ENCODE data around the gene UBE2V1. TPM values are rescaled to one million over a fixed set of nuclear protein-coding genes. Genes with fewer than 3 reads are reported as not detected.

The UBE2V1 gene
- total and polyA plus RNA-seq, 2 of the 13 experiments (the other 11 are each of a cell fraction or from before 2014, with no cell fraction given) = 81.3 to 132 TPM

DNA sequence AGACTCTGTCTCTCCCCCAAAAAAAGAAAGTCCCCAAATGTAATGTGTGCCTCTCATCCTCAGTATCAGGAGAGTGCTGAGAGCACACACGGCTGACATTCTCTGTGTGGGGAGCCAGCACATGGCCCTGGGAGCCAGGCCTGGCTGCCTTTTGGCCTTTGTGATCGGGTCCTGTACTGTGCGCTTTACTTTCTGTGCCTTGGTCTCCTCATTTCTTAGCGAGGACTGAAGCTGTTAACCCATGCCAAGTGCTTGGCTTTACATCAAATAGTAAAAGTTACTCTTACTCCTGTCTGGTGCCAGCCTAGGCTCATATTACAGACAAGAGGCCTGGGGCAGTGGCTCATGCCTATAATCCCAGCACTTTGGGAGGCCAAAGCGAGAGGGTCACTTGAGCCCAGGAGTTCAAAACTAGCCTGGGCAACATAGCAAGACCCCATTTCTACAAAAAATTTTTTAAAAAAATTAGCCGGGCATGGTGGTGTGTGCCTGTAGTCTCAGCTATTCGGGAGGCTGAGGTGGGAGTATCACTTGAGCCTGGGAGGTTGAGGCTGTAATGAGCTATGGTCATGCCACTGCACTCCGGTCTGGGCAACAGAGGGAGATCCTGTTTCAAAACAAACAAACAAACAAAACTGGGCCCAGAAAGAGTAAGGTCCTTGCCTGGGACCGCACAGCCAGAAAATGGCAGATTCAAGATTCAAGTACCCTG lies 79.8 kb downstream of the UBE2V1 start (continued):
- TF ChIP-seq ZNF609 (CRISPR knock-in tag; IDR thresholded peaks at IDR 0.05; ENCODE audit: borderline replicate concordance) (no peak), SRSF1 (optimal IDR thresholded peaks at IDR 0.05; ENCODE audit: low read depth, low read length) (no peak), ZMAT5 (CRISPR knock-in tag; IDR thresholded peaks at IDR 0.05; ENCODE audit: borderline replicate concordance, low read depth) (no peak), TMF1 (CRISPR knock-in tag; IDR thresholded peaks at IDR 0.05; ENCODE audit: low read depth) (no peak), REPIN1 (CRISPR knock-in tag; IDR thresholded peaks at IDR 0.05; ENCODE audit: borderline replicate concordance, low read depth) (no peak), PAWR (CRISPR knock-in tag; IDR thresholded peaks at IDR 0.05; ENCODE audit: borderline replicate concordance) (no peak), ZZZ3 (CRISPR knock-in tag; IDR thresholded peaks at IDR 0.05; ENCODE audit: borderline replicate concordance) (no peak), PITX1 (CRISPR knock-in tag; IDR thresholded peaks at IDR 0.05) (no peak), KMT2A (CRISPR knock-in tag; IDR thresholded peaks at IDR 0.05) (no peak), PHF8 (CRISPR knock-in tag; IDR thresholded peaks at IDR 0.05) (no peak), ZNF564 (CRISPR knock-in tag; IDR thresholded peaks at IDR 0.05) (no peak), ZNF253 (CRISPR knock-in tag; IDR thresholded peaks at IDR 0.05; ENCODE audit: borderline replicate concordance) (no peak), ZNF720 (CRISPR knock-in tag; IDR thresholded peaks at IDR 0.05) (no peak), ESRRA (CRISPR knock-in tag; IDR thresholded peaks at IDR 0.05; ENCODE audit: low read depth) (no peak), ZNF570 (CRISPR knock-in tag; IDR thresholded peaks at IDR 0.05; ENCODE audit: borderline replicate concordance) (no peak), SRSF4 (IDR thresholded peaks at IDR 0.05; ENCODE audit: low read depth, low read length, poor library complexity, severe bottlenecking) (no peak)
- TF ChIP-seq, protein P1, sequence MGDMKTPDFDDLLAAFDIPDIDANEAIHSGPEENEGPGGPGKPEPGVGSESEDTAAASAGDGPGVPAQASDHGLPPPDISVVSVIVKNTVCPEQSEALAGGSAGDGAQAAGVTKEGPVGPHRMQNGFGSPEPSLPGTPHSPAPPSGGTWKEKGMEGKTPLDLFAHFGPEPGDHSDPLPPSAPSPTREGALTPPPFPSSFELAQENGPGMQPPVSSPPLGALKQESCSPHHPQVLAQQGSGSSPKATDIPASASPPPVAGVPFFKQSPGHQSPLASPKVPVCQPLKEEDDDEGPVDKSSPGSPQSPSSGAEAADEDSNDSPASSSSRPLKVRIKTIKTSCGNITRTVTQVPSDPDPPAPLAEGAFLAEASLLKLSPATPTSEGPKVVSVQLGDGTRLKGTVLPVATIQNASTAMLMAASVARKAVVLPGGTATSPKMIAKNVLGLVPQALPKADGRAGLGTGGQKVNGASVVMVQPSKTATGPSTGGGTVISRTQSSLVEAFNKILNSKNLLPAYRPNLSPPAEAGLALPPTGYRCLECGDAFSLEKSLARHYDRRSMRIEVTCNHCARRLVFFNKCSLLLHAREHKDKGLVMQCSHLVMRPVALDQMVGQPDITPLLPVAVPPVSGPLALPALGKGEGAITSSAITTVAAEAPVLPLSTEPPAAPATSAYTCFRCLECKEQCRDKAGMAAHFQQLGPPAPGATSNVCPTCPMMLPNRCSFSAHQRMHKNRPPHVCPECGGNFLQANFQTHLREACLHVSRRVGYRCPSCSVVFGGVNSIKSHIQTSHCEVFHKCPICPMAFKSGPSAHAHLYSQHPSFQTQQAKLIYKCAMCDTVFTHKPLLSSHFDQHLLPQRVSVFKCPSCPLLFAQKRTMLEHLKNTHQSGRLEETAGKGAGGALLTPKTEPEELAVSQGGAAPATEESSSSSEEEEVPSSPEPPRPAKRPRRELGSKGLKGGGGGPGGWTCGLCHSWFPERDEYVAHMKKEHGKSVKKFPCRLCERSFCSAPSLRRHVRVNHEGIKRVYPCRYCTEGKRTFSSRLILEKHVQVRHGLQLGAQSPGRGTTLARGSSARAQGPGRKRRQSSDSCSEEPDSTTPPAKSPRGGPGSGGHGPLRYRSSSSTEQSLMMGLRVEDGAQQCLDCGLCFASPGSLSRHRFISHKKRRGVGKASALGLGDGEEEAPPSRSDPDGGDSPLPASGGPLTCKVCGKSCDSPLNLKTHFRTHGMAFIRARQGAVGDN (CRISPR knock-in tag; IDR thresholded peaks at IDR 0.05) = no peak
- TF ChIP-seq, protein P2, sequence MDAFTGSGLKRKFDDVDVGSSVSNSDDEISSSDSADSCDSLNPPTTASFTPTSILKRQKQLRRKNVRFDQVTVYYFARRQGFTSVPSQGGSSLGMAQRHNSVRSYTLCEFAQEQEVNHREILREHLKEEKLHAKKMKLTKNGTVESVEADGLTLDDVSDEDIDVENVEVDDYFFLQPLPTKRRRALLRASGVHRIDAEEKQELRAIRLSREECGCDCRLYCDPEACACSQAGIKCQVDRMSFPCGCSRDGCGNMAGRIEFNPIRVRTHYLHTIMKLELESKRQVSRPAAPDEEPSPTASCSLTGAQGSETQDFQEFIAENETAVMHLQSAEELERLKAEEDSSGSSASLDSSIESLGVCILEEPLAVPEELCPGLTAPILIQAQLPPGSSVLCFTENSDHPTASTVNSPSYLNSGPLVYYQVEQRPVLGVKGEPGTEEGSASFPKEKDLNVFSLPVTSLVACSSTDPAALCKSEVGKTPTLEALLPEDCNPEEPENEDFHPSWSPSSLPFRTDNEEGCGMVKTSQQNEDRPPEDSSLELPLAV (CRISPR knock-in tag; conservative IDR thresholded peaks at IDR 0.05; ENCODE audit: low read depth) = no peak
